DND-41 (cell line): ENCODE results near the gene PARVB.

Experiments used
- CTCF ChIP-seq: IDR thresholded peaks from 2 replicates; pipeline ENCODE4 v1.5.1; 2012; ENCODE audit warnings: borderline replicate concordance, low read length, moderate library complexity, mild to moderate bottlenecking; ENCODE audit not compliant: poor library complexity, severe bottlenecking; ENCODE audit errors: extremely low read depth
- EZH2 ChIP-seq: IDR thresholded peaks from 3 replicates; pipeline ENCODE4 v1.6.1; 2012; ENCODE audit warnings: borderline replicate concordance, low read depth, mild to moderate bottlenecking, moderate library complexity, low read length, inconsistent platforms; ENCODE audit not compliant: severe bottlenecking

- no peak for TF ChIP-seq CTCF
- TF ChIP-seq EZH2 = no peak
These were observed 169.4 kb downstream of the PARVB start for GRCh38 chr22:44193535-44193891.
